Activated naive CD8-positive, alpha-beta T cell treated with anti-CD3 and anti-CD28 coated beads, Interleukin-2, amount 50 U/mL, for 24 hours (primary cell): ENCODE data around the gene MUC5B.
A peak's percentile ranks its signal among the peaks of the same experiment; 100 is the strongest.

Experiments used
- ATAC-seq: fragments of 150-1000 bp; cut with Tn5 transposase; one replicate; pipeline ENCODE4 v1.10.0; 2021
- DNase-seq: peaks from one replicate; pipeline ENCODE4 v3.0.0; 2021
- H3K27ac Mint-ChIP-seq: one replicate; pipeline ENCODE4 v1.8.0; 2021; ENCODE audit warnings: mild to moderate bottlenecking, mixed read lengths
- H3K27me3 Mint-ChIP-seq: one replicate; pipeline ENCODE4 v1.8.0; 2021; ENCODE audit warnings: mixed read lengths
- H3K36me3 Mint-ChIP-seq: one replicate; pipeline ENCODE4 v1.8.0; 2021; ENCODE audit warnings: low read depth, mixed read lengths
- H3K4me1 Mint-ChIP-seq: one replicate; pipeline ENCODE4 v1.8.0; 2021; ENCODE audit warnings: mixed read lengths
- H3K4me3 Mint-ChIP-seq: one replicate; pipeline ENCODE4 v1.8.0; 2021; ENCODE audit warnings: mild to moderate bottlenecking, moderate library complexity, mixed read lengths
- H3K9me3 Mint-ChIP-seq: one replicate; pipeline ENCODE4 v1.8.0; 2021; ENCODE audit warnings: mixed read lengths

The MUC5B gene

DNA sequence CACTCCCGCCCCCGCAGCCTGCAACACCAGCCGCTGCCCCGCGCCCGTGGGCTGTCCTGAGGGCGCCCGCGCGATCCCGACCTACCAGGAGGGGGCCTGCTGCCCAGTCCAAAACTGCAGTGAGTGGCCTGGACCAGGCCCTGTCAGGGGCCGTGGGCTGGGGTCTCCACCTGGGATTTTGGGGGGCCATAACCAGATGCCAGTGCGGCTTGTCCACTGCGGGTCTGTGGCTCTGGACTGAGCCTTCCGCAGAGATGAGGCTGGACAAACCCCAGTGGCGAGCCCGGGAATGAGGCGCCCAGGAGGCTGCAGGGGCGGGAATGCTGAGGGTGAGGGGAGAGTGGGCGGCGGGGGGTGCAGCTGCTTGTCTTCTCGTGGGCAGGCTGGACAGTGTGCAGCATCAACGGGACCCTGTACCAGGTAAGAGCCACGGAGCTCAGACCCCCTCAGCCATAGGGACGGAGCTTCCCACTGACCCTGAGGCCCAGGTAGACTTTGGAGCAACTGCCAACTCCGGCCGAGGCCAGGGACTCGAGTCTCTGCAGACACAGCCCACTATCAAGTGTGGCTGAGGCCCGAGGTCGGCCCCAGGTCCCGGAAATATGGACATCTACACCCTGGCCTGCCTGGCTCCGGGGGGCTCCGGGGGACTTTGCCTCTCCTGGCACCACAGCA, 24.8 kb upstream of the MUC5B start:
- no peaks in the 10 kb centered on the region for H3K4me1 Mint-ChIP-seq
- H3K36me3 Mint-ChIP-seq = no peaks in the 10 kb centered on the region
- no peak overlapping the region for H3K27ac Mint-ChIP-seq
- peaks cover 2% of the 10 kb centered on the region for H3K27me3 Mint-ChIP-seq
- DNase-seq (no peak), ATAC-seq (no peak)
- no peak overlapping the region for H3K4me3 Mint-ChIP-seq
- no peaks in the 10 kb centered on the region for H3K9me3 Mint-ChIP-seq

DNA sequence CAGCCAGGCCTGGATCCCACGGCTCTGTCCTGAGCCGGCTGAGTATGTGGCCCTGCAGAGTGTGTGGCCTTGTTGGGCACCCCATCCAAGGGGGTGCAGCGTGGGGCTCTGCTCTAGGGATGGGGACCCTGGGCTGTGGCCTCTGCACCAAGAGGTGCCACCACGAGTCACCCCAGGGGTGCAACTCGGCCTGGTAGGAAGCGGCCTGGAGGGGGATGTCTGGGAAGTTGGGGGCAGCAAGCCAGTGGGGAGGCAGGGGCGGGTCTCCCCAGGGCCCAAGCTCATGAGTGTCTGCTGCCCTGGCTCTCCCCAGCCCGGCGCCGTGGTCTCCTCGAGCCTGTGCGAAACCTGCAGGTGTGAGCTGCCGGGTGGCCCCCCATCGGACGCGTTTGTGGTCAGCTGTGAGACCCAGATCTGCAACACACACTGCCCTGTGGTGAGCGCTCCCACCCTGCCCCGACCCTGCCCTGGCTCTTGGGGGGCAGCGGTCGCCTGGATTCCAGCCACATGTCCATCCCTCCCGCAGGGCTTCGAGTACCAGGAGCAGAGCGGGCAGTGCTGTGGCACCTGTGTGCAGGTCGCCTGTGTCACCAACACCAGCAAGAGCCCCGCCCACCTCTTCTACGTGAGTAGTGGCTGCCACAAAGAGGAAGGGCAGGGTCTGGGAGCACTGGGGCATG, 24.2 kb upstream of the MUC5B start:
- Mint-ChIP-seq H3K36me3 (no peaks in the 10 kb centered on the region), H3K4me1 (no peaks in the 10 kb centered on the region), H3K27me3 (peaks cover 1% of the 10 kb centered on the region), H3K4me3 (no peak overlapping the region), H3K9me3 (no peaks in the 10 kb centered on the region), H3K27ac (no peak overlapping the region)
- ATAC-seq (no peak), DNase-seq (no peak)

DNA sequence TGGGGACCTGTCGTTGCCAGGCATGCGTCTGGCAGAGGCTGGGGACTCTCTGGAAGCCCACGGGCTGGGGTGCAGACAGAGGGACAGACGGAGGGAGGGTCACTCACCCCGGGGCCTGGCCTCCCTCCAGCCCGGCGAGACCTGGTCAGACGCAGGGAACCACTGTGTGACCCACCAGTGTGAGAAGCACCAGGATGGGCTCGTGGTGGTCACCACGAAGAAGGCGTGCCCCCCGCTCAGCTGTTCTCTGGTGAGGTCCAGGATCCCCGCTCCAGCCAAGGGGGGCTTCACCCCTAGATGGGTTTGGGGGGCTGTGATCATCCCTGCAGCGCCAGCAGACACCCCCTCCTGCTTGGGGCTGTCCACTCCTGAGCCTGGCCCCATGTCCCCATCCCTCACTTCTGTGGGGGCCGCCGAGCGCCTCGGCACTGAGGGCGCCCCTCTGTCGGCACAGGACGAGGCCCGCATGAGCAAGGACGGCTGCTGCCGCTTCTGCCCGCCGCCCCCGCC, 23.6 kb upstream of the MUC5B start:
- Mint-ChIP-seq H3K27ac (no peak overlapping the region), H3K27me3 (no peaks in the 10 kb centered on the region), H3K36me3 (no peaks in the 10 kb centered on the region), H3K4me3 (no peak overlapping the region), H3K9me3 (no peaks in the 10 kb centered on the region), H3K4me1 (no peaks in the 10 kb centered on the region)
- DNase-seq = no peak
- ATAC-seq = no peak

DNA sequence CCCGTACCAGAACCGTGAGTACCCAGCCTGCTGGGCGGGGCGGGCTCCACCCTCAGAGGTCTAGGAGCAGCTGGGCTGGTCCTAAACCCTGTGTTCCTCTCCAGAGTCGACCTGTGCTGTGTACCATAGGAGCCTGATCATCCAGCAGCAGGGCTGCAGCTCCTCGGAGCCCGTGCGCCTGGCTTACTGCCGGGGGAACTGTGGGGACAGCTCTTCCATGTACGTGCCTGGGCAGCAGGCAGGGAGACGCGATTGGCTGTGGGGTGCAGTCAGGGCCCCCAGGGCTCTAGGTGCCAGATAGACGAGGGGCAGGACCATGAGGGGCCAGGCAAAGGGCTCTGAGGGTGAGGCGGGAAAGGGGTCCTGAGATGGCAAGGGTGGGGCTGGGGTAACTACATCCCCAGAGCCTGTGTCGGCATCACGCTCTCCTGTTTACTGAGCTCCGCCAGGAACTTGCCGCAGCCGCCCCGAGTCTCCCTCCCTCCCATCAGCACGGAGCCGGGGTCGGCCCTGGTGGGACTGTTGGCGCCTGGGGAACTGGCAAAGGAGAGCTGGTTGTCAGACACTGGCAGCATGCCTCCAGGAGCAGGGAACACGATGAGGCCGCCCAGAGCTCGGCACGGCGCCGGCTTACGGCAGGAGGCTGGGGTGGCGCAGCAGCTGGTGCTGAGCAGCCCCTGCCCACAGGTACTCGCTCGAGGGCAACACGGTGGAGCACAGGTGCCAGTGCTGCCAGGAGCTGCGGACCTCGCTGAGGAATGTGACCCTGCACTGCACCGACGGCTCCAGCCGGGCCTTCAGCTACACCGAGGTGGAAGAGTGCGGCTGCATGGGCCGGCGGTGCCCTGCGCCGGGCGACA, 22.9 kb upstream of the MUC5B start:
- H3K4me1 Mint-ChIP-seq = no peaks in the 10 kb centered on the region
- H3K36me3 Mint-ChIP-seq = no peaks in the 10 kb centered on the region
- no peak overlapping the region for H3K27ac Mint-ChIP-seq
- ATAC-seq (no peak), DNase-seq (no peak)
- no peaks in the 10 kb centered on the region for H3K9me3 Mint-ChIP-seq
- no peaks in the 10 kb centered on the region for H3K27me3 Mint-ChIP-seq
- H3K4me3 Mint-ChIP-seq = no peak overlapping the region

DNA sequence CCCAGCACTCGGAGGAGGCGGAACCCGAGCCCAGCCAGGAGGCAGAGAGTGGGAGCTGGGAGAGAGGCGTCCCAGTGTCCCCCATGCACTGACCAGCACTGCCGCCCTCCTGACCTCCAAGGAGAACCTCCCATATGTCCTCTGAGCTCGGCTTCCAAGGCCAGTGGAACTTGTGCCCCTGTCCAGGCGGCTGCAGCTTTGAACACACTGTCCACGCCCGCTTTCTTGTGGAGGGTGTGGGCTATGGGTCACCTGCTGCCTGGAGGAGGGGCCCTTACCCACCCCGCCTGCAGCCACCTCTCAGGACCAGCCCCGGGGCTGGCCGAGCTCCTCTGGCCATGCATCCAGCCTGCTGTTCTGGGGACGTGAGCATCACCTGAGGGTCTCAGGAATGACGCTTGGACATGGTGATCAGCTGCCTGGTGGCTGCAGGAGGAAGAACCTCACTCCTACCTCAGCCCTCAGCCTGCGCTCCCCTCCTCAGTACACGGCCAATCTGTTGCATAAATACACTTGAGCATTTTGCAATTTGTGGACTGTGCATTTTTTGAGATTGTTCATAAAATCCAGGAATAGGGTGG, 22.2 kb upstream of the MUC5B start:
- Mint-ChIP-seq H3K27me3 (no peaks in the 10 kb centered on the region), H3K4me1 (no peaks in the 10 kb centered on the region), H3K9me3 (no peaks in the 10 kb centered on the region), H3K36me3 (no peaks in the 10 kb centered on the region), H3K4me3 (no peak overlapping the region), H3K27ac (no peak overlapping the region)
- DNase-seq (no peak), ATAC-seq (no peak)

DNA sequence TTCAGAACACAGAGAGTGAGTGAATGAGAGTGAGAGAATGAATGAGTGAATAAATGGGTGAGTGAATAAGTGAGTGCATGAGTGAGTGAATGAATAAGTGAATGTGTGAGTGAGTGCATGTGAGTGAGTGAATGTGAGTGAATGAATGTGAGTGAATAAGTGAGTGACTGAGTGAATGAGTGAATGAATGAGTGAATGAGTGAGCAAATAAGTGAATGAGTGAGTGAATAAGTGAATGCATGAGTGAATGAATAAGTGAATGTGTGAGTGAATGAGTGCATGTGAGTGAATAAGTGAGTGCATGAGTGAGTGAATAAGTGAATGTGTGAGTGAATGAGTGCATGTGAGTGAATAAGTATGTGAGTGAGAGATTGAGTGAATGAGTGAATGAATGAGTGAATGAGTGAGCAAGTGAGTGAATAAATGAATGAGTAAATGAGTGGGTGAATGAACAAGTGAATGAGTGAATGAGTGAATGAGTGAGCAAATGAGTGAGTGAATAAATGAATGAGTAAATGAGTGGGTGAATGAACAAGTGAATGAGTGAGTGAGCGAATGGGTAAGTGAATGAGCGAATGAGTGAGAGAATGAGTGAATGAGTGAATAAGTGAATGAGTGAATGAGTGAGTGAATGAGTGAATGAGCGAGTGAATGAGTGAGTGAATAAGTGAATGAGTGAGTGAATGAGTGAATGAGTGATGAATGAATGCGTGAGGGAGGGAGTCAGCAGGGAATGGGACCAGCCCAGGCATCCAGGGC, 21.3 kb upstream of the MUC5B start:
- no peak overlapping the region for H3K27ac Mint-ChIP-seq
- H3K36me3 Mint-ChIP-seq = no peaks in the 10 kb centered on the region
- no peak overlapping the region for H3K4me3 Mint-ChIP-seq
- no peaks in the 10 kb centered on the region for H3K4me1 Mint-ChIP-seq
- no peak for DNase-seq
- ATAC-seq = no peak
- H3K9me3 Mint-ChIP-seq = no peaks in the 10 kb centered on the region
- no peaks in the 10 kb centered on the region for H3K27me3 Mint-ChIP-seq

DNA sequence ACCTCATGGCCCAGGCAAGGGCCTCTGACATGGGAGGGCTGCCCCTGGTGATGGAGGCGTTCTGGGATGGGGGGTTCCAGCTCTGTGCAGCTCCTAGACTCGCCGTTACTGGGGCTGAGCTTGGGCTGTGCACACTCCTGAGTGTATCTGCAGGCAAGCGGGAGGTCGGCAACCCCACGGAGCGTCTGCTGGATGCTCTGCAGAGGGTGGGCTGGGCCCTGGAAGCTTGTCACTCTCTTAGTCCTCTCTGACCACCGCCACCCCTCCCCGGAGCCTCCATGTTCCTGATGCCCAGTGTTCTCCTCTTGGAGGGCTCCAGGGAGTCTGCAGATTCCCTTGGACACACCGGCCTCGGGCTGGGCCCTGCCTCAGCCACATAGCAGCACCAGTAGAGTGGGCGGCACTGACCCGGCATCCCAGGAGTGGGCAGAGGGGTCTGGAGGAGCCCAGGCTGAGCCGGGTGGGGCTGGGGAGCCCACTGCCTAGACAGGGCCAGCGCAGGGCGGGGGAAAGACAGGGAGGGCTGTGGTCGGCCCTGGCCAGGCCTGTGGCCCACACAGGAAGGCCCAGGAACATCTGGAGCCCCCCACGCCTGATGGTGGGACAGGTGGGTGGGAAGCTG, 20.6 kb upstream of the MUC5B start:
- no peak overlapping the region for H3K27ac Mint-ChIP-seq
- H3K4me3 Mint-ChIP-seq = no peak overlapping the region
- H3K27me3 Mint-ChIP-seq = no peaks in the 10 kb centered on the region
- peak; percentile 55 for ATAC-seq
- no peaks in the 10 kb centered on the region for H3K4me1 Mint-ChIP-seq
- H3K9me3 Mint-ChIP-seq = no peaks in the 10 kb centered on the region
- no peak for DNase-seq
- no peaks in the 10 kb centered on the region for H3K36me3 Mint-ChIP-seq

DNA sequence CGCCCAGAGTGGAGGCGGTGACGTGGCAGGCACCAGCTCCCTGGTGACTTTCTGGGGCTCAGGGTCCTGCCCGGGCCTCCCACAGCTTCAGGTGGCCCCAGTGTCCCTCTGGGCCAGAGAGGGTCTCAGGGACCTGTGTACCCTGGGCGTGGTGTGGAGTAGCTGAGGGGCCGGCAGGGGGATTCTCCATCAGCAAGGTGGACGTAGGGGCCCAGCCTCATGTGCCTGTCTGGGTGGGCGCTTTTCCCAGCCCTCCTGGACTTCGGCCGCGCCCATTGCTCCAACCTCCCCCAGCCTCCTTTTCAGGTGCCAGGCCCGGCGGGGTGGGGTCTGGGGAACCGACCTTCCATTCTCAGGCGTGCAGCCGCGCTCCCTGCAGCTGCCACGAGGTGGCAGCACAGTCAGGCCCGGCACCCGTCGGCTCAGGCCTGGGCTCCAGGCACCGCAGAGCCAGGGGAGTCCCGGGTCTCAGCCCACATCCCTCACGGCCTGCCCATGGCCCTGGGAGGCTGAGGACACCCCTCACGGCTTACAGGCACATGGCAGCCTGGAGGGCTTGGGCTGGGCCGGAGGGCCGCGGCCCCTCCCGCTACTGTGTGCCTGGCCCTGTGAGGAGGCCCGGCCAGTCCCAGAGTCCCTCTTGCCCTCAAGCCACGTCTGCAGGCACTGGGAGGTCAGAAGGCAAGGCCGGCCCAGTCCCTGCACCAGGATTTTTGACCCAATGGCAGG, 19.9 kb upstream of the MUC5B start:
- H3K27me3 Mint-ChIP-seq = no peaks in the 10 kb centered on the region
- DNase-seq (peak; percentile 74), ATAC-seq (peak; percentile 55)
- no peaks in the 10 kb centered on the region for H3K36me3 Mint-ChIP-seq
- no peak overlapping the region for H3K27ac Mint-ChIP-seq
- H3K4me1 Mint-ChIP-seq = no peaks in the 10 kb centered on the region
- no peaks in the 10 kb centered on the region for H3K9me3 Mint-ChIP-seq
- no peak overlapping the region for H3K4me3 Mint-ChIP-seq

DNA sequence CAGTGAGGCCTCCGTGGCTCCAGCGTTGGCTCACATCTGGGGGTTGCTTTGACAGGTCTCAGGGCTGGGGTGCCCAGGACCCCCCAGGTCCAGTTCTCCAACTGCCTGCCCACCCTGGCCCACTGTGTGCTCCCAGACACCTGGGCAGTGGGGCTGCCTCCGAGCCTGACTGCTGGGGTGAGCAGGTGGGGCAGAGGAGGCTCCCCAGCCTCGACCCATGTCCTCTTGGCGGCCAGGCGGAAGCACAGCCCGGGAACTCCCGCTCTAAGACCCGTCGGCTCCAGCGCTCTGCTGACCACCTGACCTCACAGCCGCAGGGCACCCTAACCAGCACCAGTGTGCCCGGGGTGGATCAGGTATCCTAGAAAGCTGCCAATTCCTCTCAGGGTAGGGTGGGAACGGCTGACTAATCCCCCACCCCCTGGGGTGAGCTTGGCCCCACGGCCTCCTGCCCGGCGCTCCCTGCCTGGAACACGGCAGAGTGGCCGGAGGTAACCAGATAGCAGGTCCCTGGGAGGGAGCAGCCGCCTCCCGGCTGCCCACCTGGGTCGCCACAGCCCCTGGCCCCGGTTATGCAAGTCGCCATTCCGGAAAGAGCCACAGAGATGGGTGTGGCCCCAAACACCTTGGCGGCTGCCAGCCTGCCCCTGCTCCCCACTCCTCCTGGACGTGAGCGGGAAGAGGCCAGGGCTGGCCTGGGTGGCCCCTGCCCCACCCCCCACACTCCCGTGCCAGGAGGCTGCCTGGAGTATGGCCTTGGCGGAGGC, 19.2 kb upstream of the MUC5B start:
- H3K4me3 Mint-ChIP-seq = no peak overlapping the region
- no peaks in the 10 kb centered on the region for H3K4me1 Mint-ChIP-seq
- no peaks in the 10 kb centered on the region for H3K36me3 Mint-ChIP-seq
- ATAC-seq (no peak), DNase-seq (no peak)
- no peaks in the 10 kb centered on the region for H3K9me3 Mint-ChIP-seq
- no peak overlapping the region for H3K27ac Mint-ChIP-seq
- no peaks in the 10 kb centered on the region for H3K27me3 Mint-ChIP-seq

DNA sequence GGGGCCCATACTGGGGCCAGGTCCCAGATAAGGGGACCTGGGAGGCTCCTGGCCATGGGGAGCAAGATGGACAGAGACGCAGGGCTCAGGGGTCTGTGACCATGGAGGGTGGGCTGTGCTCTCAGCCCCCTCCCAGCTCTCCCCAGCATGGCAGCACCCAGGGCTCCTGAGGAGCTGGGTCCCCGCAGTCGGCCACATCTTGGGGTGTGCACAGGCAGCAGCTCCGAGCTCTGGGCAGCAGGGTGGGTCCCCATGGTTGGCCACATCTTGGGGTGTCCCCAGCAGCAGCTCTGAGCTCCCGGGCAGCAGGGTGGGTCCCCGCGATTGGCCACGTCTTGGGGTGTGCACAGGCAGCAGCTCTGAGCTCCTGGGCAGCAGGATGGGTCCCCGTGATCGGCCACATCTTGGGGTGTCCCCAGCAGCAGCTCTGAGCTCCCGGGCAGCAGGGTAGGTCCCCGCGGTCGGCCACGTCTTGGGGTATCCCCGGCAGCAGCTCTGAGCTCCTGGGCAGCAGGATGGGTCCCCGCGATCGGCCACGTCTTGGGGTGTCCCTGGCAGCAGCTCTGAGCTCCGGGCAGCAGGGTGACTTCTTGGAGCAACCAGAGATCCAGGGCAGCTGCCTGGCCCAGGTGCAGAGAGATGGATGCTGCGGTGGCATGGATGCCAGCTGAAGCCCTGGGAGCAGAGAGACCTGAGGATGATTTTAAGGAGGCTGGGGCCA, 18.3 kb upstream of the MUC5B start:
- no peaks in the 10 kb centered on the region for H3K36me3 Mint-ChIP-seq
- no peaks in the 10 kb centered on the region for H3K27me3 Mint-ChIP-seq
- H3K4me1 Mint-ChIP-seq = no peaks in the 10 kb centered on the region
- ATAC-seq = no peak
- H3K9me3 Mint-ChIP-seq = no peaks in the 10 kb centered on the region
- no peak overlapping the region for H3K4me3 Mint-ChIP-seq
- DNase-seq = no peak
- H3K27ac Mint-ChIP-seq = no peak overlapping the region

DNA sequence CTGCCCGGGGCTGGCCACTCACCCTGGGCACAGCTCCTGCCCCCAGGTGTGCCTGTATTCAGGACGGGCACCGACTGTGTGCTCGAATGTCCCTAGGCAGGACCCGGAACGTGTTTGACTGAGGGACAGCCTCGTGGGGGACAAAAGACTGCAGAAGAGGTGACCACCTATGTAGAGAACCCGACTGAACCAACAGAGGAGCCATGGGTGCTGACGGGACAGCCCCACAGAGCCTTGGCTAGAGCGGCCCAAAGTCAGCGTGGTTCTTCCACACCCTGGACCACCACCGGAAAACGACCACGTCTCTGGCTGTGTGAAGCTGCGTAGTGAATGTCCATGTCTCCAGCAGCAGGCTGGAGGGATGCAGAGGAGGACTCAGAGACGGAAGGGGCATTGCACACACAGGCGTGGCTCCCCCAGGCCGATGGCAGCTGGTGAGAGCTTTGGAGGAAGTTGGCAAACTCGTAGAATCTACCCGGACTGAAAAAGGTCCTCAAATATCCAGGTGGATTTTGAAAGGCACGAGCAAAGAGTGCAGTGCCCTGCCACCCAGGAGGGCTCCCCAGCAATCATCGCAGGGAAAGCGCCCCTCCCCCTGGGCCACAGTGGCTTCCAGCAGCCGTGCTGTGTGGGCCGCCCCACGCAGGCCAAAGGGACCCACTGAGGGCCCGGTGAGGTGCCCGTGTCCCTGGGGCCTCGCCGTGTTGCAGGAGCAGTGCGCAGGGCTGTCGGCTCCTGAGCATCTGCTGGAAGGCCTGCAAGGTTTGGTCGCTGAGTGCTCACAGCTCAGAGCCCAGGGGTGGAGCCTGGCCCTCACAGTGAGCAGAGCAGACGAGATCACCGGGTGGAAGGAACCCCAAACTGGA, 17.5 kb upstream of the MUC5B start:
- Mint-ChIP-seq H3K4me1 (no peaks in the 10 kb centered on the region), H3K27ac (no peak overlapping the region), H3K9me3 (no peaks in the 10 kb centered on the region), H3K4me3 (no peak overlapping the region), H3K36me3 (no peaks in the 10 kb centered on the region), H3K27me3 (peaks cover under 1% of the 10 kb centered on the region)
- DNase-seq (no peak), ATAC-seq (no peak)

DNA sequence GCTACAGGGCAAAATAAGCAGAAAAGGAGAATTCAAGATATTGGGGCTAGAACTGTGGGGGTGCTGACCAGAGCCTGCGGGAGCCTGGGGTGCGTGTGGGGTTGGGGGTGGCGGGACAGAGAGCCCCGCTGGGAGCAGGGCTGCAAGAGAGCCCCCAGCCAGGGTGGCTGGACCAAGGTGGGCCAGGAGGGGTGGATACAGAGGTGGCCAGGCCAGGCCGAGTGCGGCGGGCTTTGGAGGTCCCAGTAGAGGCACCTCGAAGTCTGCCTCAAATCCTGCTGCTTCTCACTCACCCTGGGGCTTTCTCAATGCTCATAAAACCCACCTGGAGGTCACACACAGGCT, 16.9 kb upstream of the MUC5B start:
- Mint-ChIP-seq H3K4me1 (no peaks in the 10 kb centered on the region), H3K27me3 (peaks cover 4% of the 10 kb centered on the region), H3K27ac (no peak overlapping the region), H3K36me3 (no peaks in the 10 kb centered on the region), H3K9me3 (no peaks in the 10 kb centered on the region), H3K4me3 (no peak overlapping the region)
- DNase-seq (no peak), ATAC-seq (no peak)
